ENCODE results near the gene SMIM31.

SMIM31 gene

GRCh38 chr4:164790249-164790648 is 36.3 kb downstream of the SMIM31 start:
- no peak for TF ChIP-seq POLR2AphosphoS5 (IDR thresholded peaks at IDR 0.05; ENCODE audit: borderline replicate concordance, low read depth, low read length)
- TF ChIP-seq FOXP2 (optimal IDR thresholded peaks at IDR 0.05; ENCODE audit: control extremely low read depth, extremely low read length, insufficient read depth) = no peak
- no peak for TF ChIP-seq EZH2 (IDR thresholded peaks at IDR 0.05)
- Histone ChIP-seq H3K9ac (ENCODE audit: insufficient read length) (peak overlapping the region; percentile 55), H3K27ac (peak overlapping the region; percentile 95), H3K36me3 (ENCODE audit: insufficient read depth, low read length) (no peaks in the 10 kb centered on the region), H3K9me3 (ENCODE audit: low read depth, low read length) (no peaks in the 10 kb centered on the region), H3K4me3 (peak overlapping the region; percentile 67)
- peak; percentile 73 for DNase-seq (ENCODE audit: low read depth, low spot score)

GRCh38 chr4:164799410-164799809 is 45.5 kb downstream of the SMIM31 start:
- Histone ChIP-seq H3K9me3 (ENCODE audit: low read depth, low read length) (no peaks in the 10 kb centered on the region), H3K27ac (no peak overlapping the region), H3K9ac (ENCODE audit: insufficient read length) (no peak overlapping the region), H3K36me3 (ENCODE audit: insufficient read depth, low read length) (no peaks in the 10 kb centered on the region), H3K4me3 (no peak overlapping the region)
- DNase-seq (ENCODE audit: low read depth, low spot score) = no peak
- no peak for TF ChIP-seq FOXP2 (optimal IDR thresholded peaks at IDR 0.05; ENCODE audit: control extremely low read depth, extremely low read length, insufficient read depth)

- H3K36me3 ChIP-seq (ENCODE audit: insufficient read depth, low read length) = no peaks in the 10 kb centered on the region
- H3K9ac ChIP-seq (ENCODE audit: insufficient read length) = no peak overlapping the region
- H3K4me3 ChIP-seq = no peak overlapping the region
- TF ChIP-seq POLR2AphosphoS5 (IDR thresholded peaks at IDR 0.05; ENCODE audit: borderline replicate concordance, low read depth, low read length) (no peak), FOXP2 (optimal IDR thresholded peaks at IDR 0.05; ENCODE audit: control extremely low read depth, extremely low read length, insufficient read depth) (no peak), EZH2 (IDR thresholded peaks at IDR 0.05) (no peak)
- DNase-seq (ENCODE audit: low read depth, low spot score) = no peak
- no peaks in the 10 kb centered on the region for H3K9me3 ChIP-seq (ENCODE audit: low read depth, low read length)
- no peak overlapping the region for H3K27ac ChIP-seq
Measured at GRCh38 chr4:164800786-164801185, 46.9 kb downstream of the SMIM31 start.

GRCh38 chr4:164802301-164802901 is 48.5 kb downstream of the SMIM31 start:
- H3K9me3 ChIP-seq (ENCODE audit: low read depth, low read length) = no peaks in the 10 kb centered on the region
- no peak for DNase-seq (ENCODE audit: low read depth, low spot score)
- H3K4me3 ChIP-seq = no peak overlapping the region
- TF ChIP-seq EZH2 (IDR thresholded peaks at IDR 0.05) = no peak
- no peak for TF ChIP-seq POLR2AphosphoS5 (IDR thresholded peaks at IDR 0.05; ENCODE audit: borderline replicate concordance, low read depth, low read length)
- TF ChIP-seq FOXP2 (optimal IDR thresholded peaks at IDR 0.05; ENCODE audit: control extremely low read depth, extremely low read length, insufficient read depth) = no peak
- no peak overlapping the region for H3K9ac ChIP-seq (ENCODE audit: insufficient read length)
- no peaks in the 10 kb centered on the region for H3K36me3 ChIP-seq (ENCODE audit: insufficient read depth, low read length)
- H3K27ac ChIP-seq = no peak overlapping the region

GRCh38 chr4:164803702-164804101 is 49.8 kb downstream of the SMIM31 start:
- Histone ChIP-seq H3K9ac (ENCODE audit: insufficient read length) (no peak overlapping the region), H3K9me3 (ENCODE audit: low read depth, low read length) (no peaks in the 10 kb centered on the region), H3K4me3 (no peak overlapping the region), H3K36me3 (ENCODE audit: insufficient read depth, low read length) (no peaks in the 10 kb centered on the region), H3K27ac (no peak overlapping the region)
- no peak for DNase-seq (ENCODE audit: low read depth, low spot score)
- TF ChIP-seq POLR2AphosphoS5 (IDR thresholded peaks at IDR 0.05; ENCODE audit: borderline replicate concordance, low read depth, low read length) (no peak), FOXP2 (optimal IDR thresholded peaks at IDR 0.05; ENCODE audit: control extremely low read depth, extremely low read length, insufficient read depth) (no peak), EZH2 (IDR thresholded peaks at IDR 0.05) (no peak)

GRCh38 chr4:164807611-164808010 is 53.7 kb downstream of the SMIM31 start:
- no peak overlapping the region for H3K4me3 ChIP-seq
- H3K9me3 ChIP-seq (ENCODE audit: low read depth, low read length) = no peaks in the 10 kb centered on the region
- no peak overlapping the region for H3K27ac ChIP-seq
- TF ChIP-seq EZH2 (IDR thresholded peaks at IDR 0.05) = no peak
- no peak for TF ChIP-seq FOXP2 (optimal IDR thresholded peaks at IDR 0.05; ENCODE audit: control extremely low read depth, extremely low read length, insufficient read depth)
- no peak for TF ChIP-seq POLR2AphosphoS5 (IDR thresholded peaks at IDR 0.05; ENCODE audit: borderline replicate concordance, low read depth, low read length)
- DNase-seq (ENCODE audit: low read depth, low spot score) = no peak
- H3K36me3 ChIP-seq (ENCODE audit: insufficient read depth, low read length) = no peaks in the 10 kb centered on the region
- no peak overlapping the region for H3K9ac ChIP-seq (ENCODE audit: insufficient read length)

GRCh38 chr4:164813554-164813953 is 59.6 kb downstream of the SMIM31 start:
- Histone ChIP-seq H3K36me3 (ENCODE audit: insufficient read depth, low read length) (no peaks in the 10 kb centered on the region), H3K9ac (ENCODE audit: insufficient read length) (no peak overlapping the region), H3K27ac (0 out of 2 replicates have a peak overlapping the region, but pooled peaks have one; percentile 11), H3K9me3 (ENCODE audit: low read depth, low read length) (no peaks in the 10 kb centered on the region), H3K4me3 (no peak overlapping the region)
- no peak for DNase-seq (ENCODE audit: low read depth, low spot score)
- TF ChIP-seq POLR2AphosphoS5 (IDR thresholded peaks at IDR 0.05; ENCODE audit: borderline replicate concordance, low read depth, low read length) = no peak
- TF ChIP-seq FOXP2 (optimal IDR thresholded peaks at IDR 0.05; ENCODE audit: control extremely low read depth, extremely low read length, insufficient read depth) = no peak
- TF ChIP-seq EZH2 (IDR thresholded peaks at IDR 0.05) = no peak

GRCh38 chr4:164815711-164816110 is 61.8 kb downstream of the SMIM31 start:
- no peak overlapping the region for H3K27ac ChIP-seq
- TF ChIP-seq EZH2 (IDR thresholded peaks at IDR 0.05) (no peak), FOXP2 (optimal IDR thresholded peaks at IDR 0.05; ENCODE audit: control extremely low read depth, extremely low read length, insufficient read depth) (no peak), POLR2AphosphoS5 (IDR thresholded peaks at IDR 0.05; ENCODE audit: borderline replicate concordance, low read depth, low read length) (no peak)
- no peak overlapping the region for H3K4me3 ChIP-seq
- H3K36me3 ChIP-seq (ENCODE audit: insufficient read depth, low read length) = no peaks in the 10 kb centered on the region
- H3K9me3 ChIP-seq (ENCODE audit: low read depth, low read length) = no peaks in the 10 kb centered on the region
- no peak for DNase-seq (ENCODE audit: low read depth, low spot score)
- H3K9ac ChIP-seq (ENCODE audit: insufficient read length) = no peak overlapping the region

GRCh38 chr4:164819366-164819765 is 65.4 kb downstream of the SMIM31 start:
- H3K4me3 ChIP-seq = no peak overlapping the region
- H3K9ac ChIP-seq (ENCODE audit: insufficient read length) = no peak overlapping the region
- no peak for TF ChIP-seq POLR2AphosphoS5 (IDR thresholded peaks at IDR 0.05; ENCODE audit: borderline replicate concordance, low read depth, low read length)
- no peak for TF ChIP-seq EZH2 (IDR thresholded peaks at IDR 0.05)
- no peak for TF ChIP-seq FOXP2 (optimal IDR thresholded peaks at IDR 0.05; ENCODE audit: control extremely low read depth, extremely low read length, insufficient read depth)
- H3K9me3 ChIP-seq (ENCODE audit: low read depth, low read length) = 0 out of 2 replicates have a peak, but pooled peaks cover 5% of the 10 kb centered on the region
- H3K27ac ChIP-seq = no peak overlapping the region
- DNase-seq (ENCODE audit: low read depth, low spot score) = no peak
- H3K36me3 ChIP-seq (ENCODE audit: insufficient read depth, low read length) = no peaks in the 10 kb centered on the region; the same call in 1 of the 2 replicates
